Stimulated activated CD8-positive, alpha-beta memory T cell treated with anti-CD3 and anti-CD28 coated beads, Interleukin-7, amount 100 ng/mL, for 1 hour (primary cell): ENCODE measurements around the gene RPL6.
"Not testable (repeated sequence)": the region's sequence is repeated elsewhere in the genome, so short reads cannot be mapped to it uniquely, and the experiment has no call there.

ENCODE experiments used
- DNase-seq, 2 donors: peaks; one replicate each; pipeline ENCODE4 v3.0.0-alpha.2; 2020; ENCODE audit warnings: low read depth in 2 of 2

RPL6 gene

DNA sequence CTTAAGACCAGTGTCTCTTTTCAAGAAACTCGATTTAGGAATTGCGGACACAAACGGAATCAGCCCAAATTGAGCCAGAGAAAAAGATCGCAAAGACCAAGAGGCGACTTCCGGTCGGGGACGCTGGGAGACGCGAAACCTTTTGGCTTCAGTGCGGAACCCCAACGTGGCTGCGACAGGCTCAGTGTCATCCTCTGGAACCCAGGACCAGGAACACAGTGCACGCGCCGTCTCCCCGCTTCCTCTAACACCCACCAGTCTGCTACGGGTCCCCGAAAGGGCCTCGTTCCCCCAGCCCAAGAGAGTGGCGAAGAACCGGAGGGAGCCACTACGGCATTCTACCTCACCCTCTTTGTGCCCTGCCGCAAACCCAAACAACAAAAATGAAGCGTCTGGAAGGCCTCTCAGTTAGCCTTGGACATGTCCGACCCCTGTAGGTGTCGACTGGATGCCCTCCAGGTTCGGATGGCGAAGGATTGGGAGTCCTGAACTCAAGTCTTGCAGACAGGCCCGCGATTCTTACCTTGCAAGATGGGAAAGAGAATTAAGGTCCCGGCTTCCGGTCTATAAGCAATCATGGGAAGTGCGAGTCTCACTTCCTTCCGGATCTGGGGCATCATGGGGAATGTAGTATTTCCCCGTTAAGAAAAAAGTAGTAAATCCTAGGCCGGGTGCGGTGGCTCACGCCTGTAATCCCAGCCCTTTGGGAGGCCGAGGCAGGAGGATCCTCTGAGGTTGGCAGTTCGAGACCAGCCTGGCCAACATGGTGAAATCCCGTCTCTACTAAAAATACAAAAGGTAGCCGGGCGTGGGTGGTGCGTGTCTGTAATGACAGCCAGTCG is at the start of gene RPL6:
TSS of gene RPL6 (minus strand) at position 542 of the 842 bp plus-strand sequence. CDS start 949 bp downstream, outside the sequence.
- peak; percentile 44 to 57 for DNase-seq

DNA sequence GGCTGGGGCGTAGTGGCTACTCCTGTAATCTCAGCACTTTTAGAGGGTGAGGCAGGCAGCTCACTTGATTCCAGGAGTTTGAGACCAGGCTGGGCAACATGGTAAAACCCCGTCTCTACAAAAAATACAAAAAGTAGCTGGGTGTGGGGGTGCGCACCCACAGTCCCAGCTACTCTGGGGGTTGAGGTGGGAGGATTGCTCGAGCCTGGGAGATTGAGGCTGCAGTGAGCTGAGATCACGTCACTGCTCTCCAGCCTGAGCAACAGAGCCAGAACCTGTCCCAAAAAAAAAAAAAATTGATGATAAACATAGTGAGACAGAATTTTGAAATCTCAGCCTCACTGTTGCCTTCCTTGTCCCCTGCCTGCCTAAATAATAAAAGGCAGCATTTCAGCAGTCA is 49.3 kb upstream of the RPL6 start:
- no peak for DNase-seq

DNA sequence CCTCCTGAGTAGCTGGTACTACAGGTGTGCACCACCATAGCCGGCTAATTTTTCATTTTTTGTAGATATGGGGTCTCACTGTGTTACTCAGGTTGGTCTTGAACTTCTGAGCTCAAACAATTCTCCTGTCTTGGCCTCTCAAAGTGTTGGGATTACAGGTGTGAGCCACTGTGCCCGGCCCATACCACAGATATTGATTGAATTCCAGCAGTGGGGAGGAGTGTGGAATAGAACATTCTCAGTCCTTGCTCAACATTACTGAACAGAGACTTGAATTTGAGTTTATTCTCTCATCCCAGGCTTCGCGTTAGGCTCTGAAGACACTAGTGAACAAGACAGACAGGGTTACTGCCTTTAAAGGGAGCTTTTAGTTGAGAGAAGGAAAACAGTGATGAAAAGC is 48.9 kb upstream of the RPL6 start:
- no peak for DNase-seq

DNA sequence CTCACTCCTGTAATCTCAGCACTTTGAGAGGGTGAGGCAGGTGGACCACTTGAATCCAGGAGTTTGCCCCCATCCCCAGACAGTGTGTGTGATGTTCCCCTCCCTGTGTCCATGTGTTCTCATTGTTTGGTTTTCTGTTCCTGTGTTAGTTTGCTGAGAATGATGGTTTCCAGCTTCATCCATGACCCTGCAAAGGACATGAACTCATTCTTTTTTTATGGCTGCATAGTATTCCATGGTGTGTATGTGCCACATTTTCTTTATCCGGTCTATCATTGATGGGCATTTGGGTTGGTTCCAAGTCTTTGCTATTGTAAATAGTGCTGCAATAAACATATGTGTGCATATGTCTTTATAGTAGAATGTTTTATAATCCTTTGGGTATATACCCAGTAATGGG is 47.7 kb upstream of the RPL6 start:
- not testable (repeated sequence) for DNase-seq

DNA sequence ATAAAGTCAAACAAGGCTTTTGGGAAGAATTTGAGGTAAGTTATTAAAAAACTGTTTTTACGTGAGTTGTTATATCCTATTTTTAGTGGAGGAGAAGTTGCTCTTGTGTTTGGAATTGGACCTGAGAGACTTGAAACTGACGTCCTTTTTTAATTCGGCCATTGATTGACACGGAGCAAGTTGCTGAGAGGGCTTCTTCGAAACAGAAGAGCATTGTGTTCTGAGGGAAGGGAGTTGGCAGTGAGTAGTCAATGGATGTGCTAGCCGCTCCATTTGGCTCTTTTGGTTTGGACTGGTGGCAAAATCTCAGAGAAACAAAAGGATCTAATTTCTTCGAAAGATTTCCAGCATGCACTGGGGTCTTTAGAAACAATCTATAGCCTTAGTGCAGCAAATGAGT is 46.6 kb upstream of the RPL6 start:
- DNase-seq = no peak

DNA sequence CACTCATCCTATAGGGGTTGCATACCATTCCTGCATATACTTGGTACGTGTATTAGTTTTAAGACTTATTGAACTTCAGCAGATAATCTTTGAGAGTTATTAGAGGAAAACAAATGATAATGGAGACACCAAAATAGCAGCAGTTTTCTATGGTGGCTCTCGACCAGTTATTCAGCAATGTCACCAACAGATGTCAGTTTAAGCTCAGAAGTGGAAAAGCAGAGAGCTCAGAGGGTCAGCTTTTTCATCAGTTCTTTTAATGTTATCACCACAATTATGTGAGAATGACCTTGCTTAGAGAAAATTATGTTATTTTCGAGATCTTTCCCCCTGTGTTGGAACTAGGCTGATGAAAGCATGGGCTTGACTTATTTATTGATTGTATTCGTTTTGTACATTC is 41.3 kb upstream of the RPL6 start:
- DNase-seq = no peak

DNA sequence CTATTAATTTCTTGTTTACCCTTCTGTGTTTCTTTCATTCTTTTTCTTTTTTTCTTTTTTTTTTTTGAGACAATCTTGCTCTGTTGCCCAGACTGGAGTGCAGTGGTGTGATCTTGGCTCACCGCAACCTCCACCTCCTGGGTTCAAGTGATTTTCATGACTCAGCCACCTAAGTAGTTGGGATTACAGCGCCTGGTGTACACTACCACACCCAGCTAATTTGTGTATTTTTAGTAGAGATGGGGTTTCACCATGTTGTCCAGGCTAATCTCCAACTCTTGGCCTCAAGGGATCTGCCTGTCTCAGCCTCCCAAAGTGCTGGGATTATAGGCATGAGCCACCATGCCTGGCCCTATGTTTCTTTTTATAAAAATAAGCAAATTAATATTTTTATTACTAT is 38.8 kb upstream of the RPL6 start:
- not testable (repeated sequence) for DNase-seq

DNA sequence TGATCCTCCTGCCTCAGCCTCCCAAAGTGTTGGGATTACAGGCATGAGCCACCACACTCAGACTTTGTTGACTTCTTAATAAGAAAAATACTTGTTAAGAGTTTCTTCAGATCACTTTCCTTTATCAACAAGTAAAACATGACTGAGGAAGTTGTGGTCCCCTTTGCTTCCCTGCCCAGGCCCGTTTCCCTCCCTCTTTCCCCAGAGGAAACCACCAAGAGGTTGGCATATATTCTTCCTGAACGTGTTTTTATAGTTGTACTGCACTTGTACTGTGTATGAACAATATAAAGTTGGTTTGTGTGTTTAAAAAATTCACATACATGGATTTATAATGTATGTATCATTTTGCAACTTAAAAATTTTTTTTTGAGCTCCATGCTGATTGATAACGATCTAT is 37.7 kb upstream of the RPL6 start:
- DNase-seq = no peak

DNA sequence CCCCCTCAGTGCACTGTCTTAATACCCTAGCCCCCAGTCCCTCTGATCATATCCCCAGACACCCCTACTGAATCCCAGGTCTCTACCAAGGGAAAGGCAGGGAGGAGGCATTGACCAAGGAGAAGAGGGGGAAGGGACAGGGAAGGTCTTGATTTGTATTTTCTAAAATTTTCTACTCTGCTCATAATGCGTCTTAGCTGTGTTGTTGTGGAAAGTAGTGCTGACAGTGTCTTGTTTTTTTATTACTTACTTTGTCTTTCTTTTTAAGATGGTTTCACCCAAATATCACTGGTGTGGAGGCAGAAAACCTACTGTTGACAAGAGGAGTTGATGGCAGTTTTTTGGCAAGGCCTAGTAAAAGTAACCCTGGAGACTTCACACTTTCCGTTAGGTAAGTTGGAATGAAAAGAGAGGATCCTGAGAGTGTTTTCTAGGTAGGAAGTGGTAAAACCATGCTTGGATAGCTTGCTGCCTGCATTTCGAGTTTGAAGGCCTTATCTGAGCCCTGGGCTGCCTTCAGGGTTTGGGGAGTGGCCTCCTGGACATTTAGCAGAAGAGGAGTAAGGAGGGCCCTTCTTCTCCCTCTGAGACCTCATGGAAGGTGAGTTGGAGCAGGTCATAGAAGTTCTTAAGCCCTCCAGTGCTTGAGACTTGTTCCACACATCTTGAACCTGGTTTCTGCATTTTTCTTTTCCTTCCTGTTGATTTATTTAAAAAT is 36.8 kb upstream of the RPL6 start:
- no peak for DNase-seq

DNA sequence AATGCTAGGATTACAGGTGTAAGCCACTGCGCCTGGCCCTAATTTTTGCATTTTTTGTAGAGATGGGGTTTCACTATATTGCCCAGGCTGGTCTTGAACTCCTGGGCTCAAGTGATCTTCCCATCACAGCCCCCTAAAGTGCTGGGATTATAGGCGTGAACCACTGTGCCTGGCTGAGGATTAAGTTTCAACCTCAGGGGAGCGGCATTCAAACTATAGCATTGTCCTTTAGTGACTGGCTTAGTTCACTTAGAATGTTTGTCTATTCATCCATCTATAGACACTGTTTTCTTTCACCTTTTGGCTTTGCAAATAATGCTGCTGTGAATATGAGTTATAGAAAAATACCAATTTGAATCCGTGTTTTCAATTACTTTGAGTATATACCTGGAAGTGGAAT is 34.5 kb upstream of the RPL6 start:
- DNase-seq = no peak

DNA sequence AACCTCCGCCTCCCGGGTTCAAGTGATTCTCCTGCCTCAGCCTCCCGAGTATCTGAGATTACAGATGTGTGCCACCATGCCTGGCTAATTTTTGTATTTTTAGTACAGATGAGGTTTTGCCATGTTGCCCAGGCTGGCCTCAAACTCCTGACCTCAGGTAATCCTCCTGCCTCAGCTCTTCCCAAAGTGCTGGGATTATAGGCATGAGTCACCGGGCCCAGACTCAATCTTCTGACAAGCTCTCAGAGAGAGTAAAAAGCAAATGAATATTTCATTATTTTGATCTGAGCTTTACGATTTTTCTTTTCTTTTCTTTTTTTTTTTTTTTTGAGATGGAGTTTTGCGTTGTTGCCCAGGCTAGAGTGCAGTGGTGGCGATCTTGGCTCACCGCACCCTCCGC is 31.2 kb upstream of the RPL6 start:
- DNase-seq = not testable (repeated sequence)

DNA sequence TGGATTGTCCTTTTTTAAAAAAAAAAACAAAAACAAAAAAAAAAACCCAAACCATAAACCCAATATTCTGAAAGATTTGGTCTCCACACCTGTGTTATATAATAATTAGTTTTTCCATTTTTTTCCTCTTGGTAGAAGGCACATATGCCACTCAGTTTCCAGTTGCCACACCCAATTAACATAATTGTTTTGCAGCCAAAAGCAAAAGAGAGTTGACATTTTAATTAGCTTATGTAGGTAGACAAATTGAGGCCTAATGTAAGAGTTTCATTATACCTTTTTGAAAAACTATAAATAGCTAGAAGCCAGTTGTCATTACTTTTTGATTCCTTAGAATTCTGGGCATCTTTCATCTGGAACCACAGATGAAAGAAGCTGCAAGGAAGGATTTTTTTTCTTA is 30.4 kb upstream of the RPL6 start:
- DNase-seq = no peak

DNA sequence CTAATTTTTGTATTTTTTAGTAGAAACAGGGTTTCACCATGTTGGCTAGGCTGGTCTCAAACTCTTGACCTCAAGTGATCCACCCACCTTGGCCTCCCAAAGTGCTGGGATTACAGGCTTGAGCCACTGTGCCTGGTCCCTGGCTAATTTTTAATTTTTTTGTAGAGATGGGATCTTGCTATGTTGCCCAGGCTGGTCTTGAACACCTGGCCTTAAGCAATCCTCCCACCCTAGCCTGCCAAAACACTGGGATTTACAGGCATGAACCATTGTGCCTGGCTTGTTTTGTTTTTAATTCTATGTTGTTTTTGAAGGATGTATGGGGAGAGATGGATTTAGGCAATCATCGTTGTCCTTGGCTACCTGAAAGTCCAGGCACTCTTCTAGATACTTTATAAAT is 29.2 kb upstream of the RPL6 start:
- DNase-seq = not testable (repeated sequence)

DNA sequence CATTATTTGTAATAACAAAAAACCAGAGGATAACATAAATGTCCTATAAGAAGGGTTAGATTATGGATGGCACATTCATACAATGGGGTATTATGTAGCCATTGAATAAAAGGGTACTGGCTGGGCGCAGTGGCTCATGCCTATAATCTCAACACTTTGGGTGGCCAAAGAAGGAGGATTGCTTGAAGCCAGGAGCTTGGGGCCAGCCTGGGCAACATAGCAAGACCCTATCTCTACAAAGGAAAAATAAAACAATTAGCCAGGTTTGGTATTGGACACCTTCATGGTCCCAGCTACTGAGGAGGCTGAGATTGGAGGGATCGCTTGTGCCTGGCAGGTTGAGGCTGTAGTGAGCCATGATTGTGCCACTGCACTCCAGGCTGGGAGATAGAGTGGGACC is 24.1 kb upstream of the RPL6 start:
- no peak for DNase-seq

DNA sequence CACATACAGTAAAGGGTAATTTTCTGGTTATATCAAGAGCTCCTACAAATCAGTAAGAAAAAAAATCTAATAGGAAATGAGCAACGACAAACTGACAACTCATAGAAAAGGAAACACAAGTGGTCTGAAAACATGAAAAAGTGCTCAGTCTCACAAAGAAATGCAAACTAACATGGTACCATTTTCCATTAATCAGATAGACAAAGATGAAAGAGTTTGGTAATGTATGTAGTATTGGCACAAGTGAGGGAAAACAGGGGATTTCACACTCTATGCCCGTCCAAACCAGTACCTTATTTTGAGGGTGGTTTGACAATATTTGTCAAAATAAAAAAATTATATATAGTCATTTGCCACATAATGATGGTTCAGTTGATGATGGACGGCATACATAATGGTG is 22.6 kb upstream of the RPL6 start:
- no peak for DNase-seq

DNA sequence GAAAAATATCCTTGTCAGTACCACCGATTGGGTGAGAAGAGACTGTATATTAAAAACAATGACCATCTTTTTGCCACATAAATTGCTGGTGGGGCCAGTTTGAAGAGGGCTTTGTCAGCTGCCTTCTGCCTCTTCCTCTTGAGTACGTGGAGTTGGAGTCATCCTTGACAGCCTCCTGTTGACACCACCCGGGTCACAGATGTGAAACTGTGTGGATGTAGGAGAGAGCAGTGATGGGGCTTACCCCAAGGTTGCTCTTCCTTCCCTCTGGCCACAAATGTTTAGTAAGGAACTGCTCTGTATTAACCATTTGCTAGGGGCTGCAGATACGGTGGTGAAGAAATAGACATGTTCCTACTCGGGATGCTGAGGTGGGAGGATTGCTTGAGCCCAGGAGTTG is 21.5 kb upstream of the RPL6 start:
- DNase-seq = no peak

DNA sequence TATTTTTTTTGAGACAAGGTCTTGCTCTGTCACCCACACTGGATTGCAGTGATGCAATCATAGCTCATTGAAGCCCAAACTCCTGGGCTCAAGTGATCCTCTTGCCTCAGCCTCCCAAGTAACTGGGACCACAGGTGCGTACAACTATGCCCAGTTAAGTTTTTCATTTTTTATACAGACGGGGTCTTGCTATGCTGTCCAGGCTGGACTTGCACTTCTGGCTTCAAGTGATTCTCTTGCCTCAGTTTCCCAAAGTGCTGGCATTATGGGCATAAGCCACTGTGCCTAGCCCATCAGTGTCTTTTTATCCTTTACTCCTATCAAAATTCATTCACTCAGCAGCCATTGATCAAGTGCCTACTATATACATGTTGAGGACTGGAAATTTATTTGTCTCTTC is 18.4 kb upstream of the RPL6 start:
- no peak for DNase-seq

DNA sequence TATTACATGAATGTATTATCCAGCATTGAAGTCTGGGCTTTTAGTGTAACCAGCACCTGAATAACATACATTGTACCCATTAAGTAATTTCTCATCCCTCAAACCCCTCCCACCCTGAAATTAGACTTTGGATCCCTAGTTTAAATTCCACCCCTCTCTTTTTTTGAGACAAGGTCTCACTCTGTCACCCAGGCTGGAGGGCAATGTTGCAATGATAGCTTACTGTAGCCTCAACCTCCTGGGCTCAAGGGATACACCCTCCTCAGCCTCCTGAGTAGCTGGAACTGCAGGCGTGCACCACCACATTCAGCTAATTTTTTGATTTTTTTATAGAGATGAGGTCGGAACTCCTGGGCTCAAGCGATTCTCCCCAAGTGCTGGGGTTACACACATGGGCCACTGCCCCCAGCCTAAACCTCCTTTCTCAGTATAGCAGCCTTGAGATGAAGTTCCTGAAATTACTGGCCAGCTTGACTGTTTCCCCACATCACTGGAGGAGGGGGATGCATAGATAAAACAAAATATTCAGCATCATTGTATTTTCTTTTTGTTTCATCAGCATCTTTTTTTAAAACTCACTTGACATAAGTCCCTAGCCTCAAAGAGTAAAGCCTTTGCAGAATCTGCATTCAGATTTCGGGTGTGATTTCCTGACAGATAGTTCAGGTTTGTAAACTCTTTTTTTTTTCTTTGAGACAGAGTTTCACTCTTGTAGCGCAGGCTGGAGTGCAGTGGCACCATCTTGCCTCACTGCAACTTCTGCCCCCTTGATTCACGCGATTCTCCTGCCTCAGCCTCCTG is 16.4 kb upstream of the RPL6 start:
- DNase-seq = no peak

DNA sequence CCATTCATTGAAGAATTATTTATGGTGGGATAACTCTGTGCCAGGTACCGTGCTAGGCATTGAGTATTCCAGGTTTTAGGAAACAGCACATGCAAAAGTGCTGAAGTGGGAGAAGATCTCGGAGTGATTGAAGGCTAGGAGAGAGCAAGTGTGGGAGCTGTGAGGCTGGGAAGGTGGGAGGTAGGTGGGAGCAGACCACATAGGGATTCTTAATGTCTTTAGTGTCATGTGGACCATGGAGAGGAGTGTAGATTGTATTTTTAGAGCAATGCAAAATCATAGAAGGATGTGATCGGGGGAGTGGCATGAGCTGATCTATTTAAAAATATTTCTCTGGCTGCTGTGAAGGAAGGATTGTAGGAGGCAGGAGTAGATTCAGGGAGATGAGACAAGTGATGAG is 14.7 kb upstream of the RPL6 start:
- no peak for DNase-seq

DNA sequence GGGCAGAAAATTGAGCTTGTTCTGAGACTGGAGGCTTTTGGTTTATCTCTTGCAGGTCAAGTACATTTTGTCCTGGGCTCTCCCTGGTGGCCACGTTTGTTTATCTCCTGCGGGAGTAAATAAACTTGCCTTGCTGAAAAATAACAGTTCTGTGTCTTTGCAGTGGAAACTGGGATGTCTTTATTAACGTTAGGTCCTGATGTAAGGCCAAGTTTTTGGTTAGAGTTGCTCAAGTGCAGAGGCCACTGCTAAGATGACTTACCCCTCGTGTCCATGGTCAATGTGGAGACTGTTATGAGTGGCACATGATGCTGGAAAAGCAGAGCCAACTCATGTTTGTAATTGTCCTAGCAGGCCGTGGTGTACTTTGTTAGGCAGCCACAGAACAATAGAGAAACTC is 13.1 kb upstream of the RPL6 start:
- no peak for DNase-seq

DNA sequence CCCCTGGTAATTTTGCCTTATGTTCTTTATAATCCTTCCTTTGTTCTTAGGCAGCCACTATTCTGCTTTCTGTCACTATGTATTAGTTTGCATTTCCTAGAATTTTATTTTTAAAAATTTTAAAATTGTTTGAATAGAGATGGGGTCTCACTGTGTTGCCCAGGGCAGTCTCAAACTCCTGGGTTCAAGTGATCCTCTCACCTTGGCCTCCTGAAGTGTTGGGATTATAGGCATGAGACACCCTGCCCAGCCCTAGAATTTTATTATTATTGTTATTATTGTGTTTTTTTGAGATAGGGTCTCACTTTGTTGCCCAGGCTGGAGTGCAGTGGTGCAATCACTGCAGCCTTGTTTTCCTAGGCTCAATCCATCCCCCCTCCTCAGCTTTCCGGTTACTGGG is 12.0 kb upstream of the RPL6 start:
- no peak for DNase-seq

DNA sequence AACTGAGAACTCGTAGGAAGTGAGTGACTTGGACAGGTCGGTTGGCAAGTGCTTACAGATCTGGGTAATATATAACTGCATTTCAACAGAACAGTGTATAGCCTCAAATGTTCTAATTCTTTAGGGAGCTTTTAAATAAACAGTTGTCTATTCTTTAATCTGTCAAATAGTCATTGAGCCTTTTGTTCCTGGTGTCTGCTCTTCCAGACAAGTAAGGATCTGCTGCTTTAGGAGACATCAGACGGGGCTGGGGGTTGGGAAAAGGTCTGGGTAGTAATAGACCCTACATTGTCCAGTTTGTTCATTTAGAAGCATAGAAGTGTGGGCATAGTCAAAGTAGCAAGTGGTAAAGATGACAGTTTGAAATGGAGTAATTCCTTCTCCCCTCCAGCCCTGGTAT is 11.3 kb upstream of the RPL6 start:
- no peak for DNase-seq
